Esophagus squamous epithelium (tissue), 4 donors: ENCODE data around the gene UTP20.
"Not testable (repeated sequence)": the region's sequence is repeated elsewhere in the genome, so short reads cannot be mapped to it uniquely, and the experiment has no call there.

ENCODE experiments used
- CTCF ChIP-seq, 6 experiments: fragments of 450-650 bp in 4 of 6; fragments of 200-600 bp in 2 of 6; sonication (generic) in 2 of 6; IDR thresholded peaks; one replicate each; pipeline ENCODE4 v1.5.1; 2016 to 2019; ENCODE audit warnings: antibody characterized with exemption in 6 of 6, mild to moderate bottlenecking in 4 of 6, moderate library complexity in 4 of 6
- POLR2A ChIP-seq, 4 donors: fragments of 450-650 bp; IDR thresholded peaks; one replicate each; pipeline ENCODE4 v1.6.1; 2017; ENCODE audit warnings: antibody characterized with exemption in 4 of 4, mild to moderate bottlenecking in 4 of 4, moderate library complexity in 3 of 4

GRCh38 chr12:101422066-101422465, 142.2 kb downstream of the UTP20 start:
- TF ChIP-seq CTCF, POLR2A (IDR thresholded peaks at IDR 0.05): not testable (repeated sequence)
